ENCODE measurements around the gene ZFAND2A.
"Not testable (repeated sequence)": the region's sequence is repeated elsewhere in the genome, so short reads cannot be mapped to it uniquely, and the experiment has no call there.

Gene ZFAND2A

GRCh38 chr7:1197997-1198625 is 38.1 kb upstream of the ZFAND2A start:
- no peak overlapping the region for H3K4me3 ChIP-seq (ENCODE audit: low read depth, low read length)
- in situ Hi-C loops (cut with HindIII; ENCODE audit: low sequenced_read_pairs), result no loop called here
- no peak for TF ChIP-seq CTCF (IDR thresholded peaks at IDR 0.05; ENCODE audit: low read depth, low read length)
- peak; percentile 55 for DNase-seq (ENCODE audit: low read depth, low spot score)

GRCh38 chr7:1196950-1197349 is 37.0 kb upstream of the ZFAND2A start:
- DNase-seq (ENCODE audit: low read depth, low spot score), result no peak
- no peak overlapping the region for H3K4me3 ChIP-seq (ENCODE audit: low read depth, low read length)
- in situ Hi-C loops (cut with HindIII; ENCODE audit: low sequenced_read_pairs), result no loop called here
- TF ChIP-seq CTCF (IDR thresholded peaks at IDR 0.05; ENCODE audit: low read depth, low read length), result no peak

GRCh38 chr7:1196441-1196840 is 36.4 kb upstream of the ZFAND2A start:
- DNase-seq (ENCODE audit: low read depth, low spot score); H3K4me3 ChIP-seq (ENCODE audit: low read depth, low read length); in situ Hi-C loops (cut with HindIII; ENCODE audit: low sequenced_read_pairs): not testable (repeated sequence)

- H3K4me3 ChIP-seq (ENCODE audit: low read depth, low read length), result no peak overlapping the region
- peak; percentile 28 for DNase-seq (ENCODE audit: low read depth, low spot score)
These were observed 33.8 kb upstream of the ZFAND2A start for GRCh38 chr7:1193593-1194424.

GRCh38 chr7:1192171-1192676 is 32.2 kb upstream of the ZFAND2A start:
- in situ Hi-C loops (cut with HindIII; ENCODE audit: low sequenced_read_pairs), result no loop called here
- TF ChIP-seq CTCF (IDR thresholded peaks at IDR 0.05; ENCODE audit: low read depth, low read length), result no peak
- no peak overlapping the region for H3K4me3 ChIP-seq (ENCODE audit: low read depth, low read length)
- DNase-seq (ENCODE audit: low read depth, low spot score), result peak; percentile 77

More at GRCh38 chr7:1193593-1194424, 33.8 kb upstream of the ZFAND2A start:
- in situ Hi-C loops (cut with HindIII; ENCODE audit: low sequenced_read_pairs), result no loop called here
- peak; percentile 57 for TF ChIP-seq CTCF (IDR thresholded peaks at IDR 0.05; ENCODE audit: low read depth, low read length)

GRCh38 chr7:1189986-1190772 is 30.2 kb upstream of the ZFAND2A start:
- H3K4me3 ChIP-seq (ENCODE audit: low read depth, low read length), result no peak overlapping the region
- no peak for TF ChIP-seq CTCF (IDR thresholded peaks at IDR 0.05; ENCODE audit: low read depth, low read length)
- in situ Hi-C loops (cut with HindIII; ENCODE audit: low sequenced_read_pairs), result no loop called here
- no peak for DNase-seq (ENCODE audit: low read depth, low spot score)

Data from astrocyte of the spinal cord (primary cell).